Measurements from ENCODE around the gene BBS2. TPM values are rescaled to one million over a fixed set of nuclear protein-coding genes. Genes with fewer than 3 reads are reported as not detected.
A peak's percentile ranks its signal among the peaks of the same experiment; 100 is the strongest.
"Not testable (repeated sequence)": the region's sequence is repeated elsewhere in the genome, so short reads cannot be mapped to it uniquely, and the experiment has no call there.

The BBS2 gene
- total RNA-seq, 1 experiment from 2014 or later: 10.4 TPM

DNA sequence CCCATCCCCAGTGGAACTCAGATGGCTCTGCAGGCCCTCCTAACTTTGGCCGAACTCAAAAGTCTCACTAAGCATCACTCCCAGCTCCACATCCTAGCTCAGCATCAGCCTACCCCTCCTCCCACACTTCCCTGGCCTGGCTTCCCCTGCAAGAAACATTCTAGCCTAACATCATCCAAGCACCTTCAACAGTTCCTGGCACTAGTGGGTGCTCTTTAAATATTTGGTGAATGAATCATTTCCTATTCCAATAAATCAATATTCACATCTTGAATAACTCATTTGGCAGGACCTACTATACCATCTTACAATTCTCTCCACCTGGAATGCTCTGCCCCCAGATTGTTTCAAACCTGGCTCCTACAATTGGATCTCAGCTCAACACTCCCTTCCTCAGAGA, 11.0 kb upstream of the BBS2 start:
- no peak for DNase-seq (ENCODE audit: low spot score)

DNA sequence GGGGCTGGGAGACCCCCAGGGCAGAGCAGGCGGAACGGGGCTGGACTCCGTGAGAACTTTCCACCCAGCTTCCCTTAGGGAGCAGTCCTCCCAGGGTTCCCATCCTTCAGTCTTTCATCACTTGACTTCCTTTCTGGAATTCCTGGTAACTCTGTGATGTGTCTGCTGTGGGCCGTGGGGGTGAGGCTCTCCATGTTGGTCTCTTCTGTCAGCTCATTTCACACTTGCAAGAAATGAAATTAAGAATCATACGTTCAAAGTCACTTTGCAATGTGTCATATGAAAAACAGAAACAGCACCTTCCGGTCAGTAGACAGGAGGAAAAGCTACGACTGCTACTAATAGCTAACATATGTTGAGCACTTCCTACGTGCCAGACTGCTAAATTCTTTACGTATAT, 5.4 kb upstream of the BBS2 start:
- no peak for DNase-seq (ENCODE audit: low spot score)

DNA sequence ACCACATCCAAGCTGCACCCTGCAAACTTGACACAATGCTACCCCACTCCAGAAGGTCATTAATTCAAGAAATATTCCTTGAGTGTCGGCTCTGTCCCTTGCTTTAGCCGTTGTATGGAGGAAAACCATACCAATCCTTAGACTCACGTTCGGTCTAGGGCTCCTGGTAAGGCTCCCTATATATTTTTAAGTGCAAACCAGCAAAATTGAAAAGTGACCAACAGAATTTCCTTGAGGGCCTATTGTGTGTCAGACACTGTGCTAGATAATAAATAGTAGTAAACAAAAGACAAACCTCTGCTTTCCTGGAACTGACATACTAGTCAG, 390 bp upstream of the BBS2 start:
- no peak for DNase-seq (ENCODE audit: low spot score)

DNA sequence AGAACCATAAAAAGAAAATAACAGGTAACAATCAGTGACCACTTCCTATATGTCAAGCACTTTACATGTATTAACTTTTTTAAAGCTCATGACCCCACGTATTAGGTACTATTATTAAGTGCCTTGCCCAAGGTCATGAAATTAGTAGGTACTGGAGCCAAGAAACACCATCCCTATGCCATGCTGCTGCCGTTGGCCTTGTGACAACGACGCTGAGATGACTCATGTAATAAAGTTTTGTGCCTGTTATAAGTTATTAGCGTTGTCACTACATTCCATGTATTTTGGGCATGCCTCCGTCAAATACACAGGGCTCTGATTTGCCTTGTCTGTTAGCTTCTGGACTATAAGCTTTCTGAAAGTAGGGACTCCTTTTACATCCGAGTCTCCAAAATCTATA, 1.4 kb downstream of the BBS2 start:
- no peak for DNase-seq (ENCODE audit: low spot score)

DNA sequence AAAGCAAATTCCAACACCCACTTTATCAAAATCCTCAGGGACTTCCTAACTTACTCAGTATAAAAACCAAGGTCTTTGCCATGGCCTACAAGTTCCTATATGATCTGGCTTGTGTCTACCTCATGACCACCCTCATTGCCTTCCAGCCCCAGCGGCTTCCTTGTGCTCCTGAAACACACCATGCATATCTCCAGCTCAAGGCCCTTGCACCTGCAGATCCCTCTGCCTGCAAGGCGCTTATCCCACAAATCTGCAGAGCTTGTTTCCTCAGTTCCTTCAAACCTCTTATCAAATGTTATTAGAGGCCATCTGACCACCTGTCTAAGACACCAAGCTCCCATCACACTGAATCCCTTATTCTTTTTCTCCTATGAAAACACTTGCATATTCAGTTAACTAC, 2.6 kb downstream of the BBS2 start:
- DNase-seq (ENCODE audit: low spot score): no peak

DNA sequence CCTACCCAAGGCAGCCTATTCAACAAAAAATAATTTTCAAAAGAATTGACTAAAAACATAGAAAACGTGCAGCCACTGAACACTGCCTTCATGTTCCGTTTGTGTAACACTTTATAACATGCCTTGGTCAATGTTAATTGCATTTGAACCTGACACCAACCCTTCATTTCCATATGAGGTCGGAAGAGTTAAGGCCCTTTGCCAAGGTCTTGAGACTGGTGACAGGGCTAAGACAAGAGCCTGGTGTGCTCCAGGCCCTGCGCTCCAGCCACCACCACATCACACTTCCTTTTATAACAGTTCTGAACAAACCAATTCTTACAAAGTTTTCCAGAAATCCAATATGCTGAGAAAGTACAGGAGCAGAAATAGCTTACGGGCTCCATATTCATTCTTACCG, 4.2 kb downstream of the BBS2 start:
- DNase-seq (ENCODE audit: low spot score): no peak

DNA sequence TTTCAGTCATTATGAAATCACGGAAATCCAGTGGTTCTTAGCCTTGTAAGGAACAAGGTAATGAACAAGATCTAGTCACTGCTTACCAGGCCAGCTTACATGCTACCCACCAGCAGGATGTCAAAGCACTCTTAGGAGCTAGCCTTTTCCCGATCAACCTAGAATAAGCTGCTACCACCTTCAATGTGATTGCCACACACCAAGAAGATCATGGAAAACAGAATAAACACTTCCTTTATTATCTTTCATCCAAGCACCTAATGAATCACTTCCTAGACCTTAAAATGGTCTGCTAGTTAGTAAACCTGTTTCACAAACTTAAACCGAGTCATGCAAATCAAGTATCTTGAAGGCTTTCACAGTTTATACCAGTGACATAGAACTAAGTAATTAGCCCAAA, 5.0 kb downstream of the BBS2 start:
- DNase-seq (ENCODE audit: low spot score): no peak

DNA sequence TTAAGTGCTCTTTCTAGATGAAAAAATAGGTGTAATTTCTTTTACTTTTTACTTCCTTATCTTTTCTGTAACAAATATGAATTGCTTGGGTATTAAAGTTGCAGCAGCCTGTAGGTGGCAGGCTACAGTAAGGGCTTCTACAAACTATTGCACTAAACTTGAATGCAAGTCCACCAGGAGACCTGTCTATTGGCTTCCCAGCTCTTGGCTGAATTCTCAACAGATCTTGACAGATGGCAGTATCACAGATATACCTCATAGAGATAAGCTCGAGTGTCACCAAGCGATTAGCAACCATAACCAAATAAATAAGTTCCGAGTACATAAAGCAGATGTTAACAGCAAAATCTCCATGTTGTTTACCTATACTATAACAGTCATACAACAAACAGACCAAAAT, 5.9 kb downstream of the BBS2 start:
- peak; percentile 73 for DNase-seq (ENCODE audit: low spot score)

DNA sequence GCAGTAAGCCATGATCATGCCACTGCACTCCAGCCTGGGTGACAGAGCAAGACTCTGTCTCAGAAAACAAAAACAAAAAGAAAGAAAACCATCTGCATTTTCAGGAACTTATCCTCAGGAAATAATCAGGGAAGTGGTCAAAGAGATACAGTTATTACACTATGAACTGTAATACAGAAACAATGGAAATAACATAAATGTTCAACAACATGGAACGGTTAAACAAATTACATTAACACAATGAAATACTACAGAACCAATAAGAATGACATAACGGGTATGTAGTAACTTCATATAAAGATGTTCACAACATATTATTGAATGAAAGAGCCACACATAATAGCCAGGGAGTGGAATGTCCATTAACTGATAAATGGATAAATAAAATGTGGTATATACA, 6.7 kb downstream of the BBS2 start:
- no peak for DNase-seq (ENCODE audit: low spot score)

DNA sequence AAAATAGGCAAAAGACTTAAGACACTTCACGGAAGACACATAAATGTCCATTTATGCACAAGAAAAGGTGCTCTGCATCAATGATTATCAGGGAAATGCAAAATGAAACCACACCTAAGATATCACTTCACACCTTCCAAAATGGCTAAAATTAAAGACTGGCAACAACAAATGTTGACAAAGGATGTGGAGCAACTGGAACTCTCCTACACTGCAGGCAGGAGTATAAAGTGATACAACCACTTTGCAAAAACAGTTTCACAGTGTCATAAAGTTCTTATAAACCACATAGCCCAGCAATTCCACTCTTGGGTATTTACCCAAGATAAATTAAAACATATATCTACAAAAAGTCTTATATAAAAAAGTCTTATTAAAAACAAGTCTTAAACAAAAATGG, 7.8 kb downstream of the BBS2 start:
- DNase-seq (ENCODE audit: low spot score): no peak

DNA sequence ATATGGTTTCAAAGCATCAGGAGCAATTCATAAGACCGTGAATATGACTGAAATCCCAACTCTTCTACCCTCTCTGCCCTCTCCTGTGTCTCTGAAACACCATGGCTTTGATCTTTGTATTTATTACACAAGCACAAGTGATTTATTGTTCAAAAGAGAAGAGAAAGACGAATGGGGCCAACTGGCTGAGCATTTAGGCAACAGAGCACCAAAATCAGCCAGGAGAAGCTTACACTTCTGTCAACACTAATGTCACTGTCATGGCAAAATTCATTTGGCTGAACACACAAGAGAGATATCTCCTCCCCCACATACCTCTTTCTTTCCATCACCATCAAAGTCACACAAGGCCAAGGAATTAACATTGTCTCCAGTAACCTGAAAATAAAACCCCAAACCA, 9.3 kb downstream of the BBS2 start:
- DNase-seq (ENCODE audit: low spot score): no peak

DNA sequence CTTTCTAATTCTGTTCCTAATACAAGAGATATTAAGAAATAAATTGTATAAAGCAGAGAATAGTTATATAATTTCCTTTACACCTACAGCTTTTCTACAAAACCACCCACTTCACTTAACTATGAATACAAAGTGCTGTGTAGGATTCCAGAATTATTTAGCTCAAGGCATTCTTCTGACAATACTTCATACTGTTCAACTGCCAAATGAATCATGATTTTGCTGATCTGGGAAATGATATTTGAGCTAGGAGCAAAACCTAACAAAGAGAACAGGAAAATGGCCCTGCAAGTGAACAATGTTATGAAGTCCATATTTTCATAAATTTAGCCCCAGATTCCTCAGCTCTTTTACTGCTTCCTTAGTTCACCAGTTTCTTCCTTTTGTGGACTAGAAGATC, 12.9 kb downstream of the BBS2 start:
- DNase-seq (ENCODE audit: low spot score): no peak

DNA sequence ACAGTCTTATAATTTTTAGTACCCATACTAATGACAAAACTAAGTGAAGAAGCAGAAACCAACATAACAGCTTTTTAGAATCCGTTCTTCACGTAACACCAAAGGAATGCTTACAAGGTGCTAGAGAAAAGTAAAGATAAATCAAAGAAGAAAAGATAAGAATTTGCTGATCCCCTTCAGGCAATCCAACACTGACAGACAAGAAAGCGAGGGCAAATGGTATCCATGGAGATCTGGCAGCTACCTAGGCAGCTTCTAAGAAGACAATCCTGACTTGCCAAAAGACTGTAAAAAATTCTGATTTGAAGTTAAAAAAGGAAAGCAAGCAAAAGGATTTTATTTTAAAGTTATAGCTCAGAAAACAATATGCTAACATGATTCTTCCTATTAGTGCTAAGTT, 14.6 kb downstream of the BBS2 start:
- DNase-seq (ENCODE audit: low spot score): no peak

DNA sequence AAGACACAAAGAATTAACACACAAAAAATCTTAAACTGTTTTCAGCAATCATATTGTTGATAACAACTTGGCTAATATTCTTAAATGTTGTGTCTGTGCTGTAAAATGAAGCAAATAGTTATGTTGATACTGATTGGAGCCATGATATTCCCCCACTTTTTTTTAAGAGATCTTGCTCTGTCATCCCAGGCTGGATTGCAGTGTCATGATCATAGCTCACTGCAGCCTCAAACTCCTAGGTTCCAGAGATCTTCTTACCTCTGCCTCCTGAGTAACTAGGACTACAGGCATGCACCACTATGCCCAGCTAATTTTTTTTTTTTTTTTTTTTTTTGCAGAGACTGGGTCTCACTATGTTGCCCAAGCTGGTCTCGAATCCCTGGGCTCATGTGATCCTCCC, 26.0 kb downstream of the BBS2 start:
- DNase-seq (ENCODE audit: low spot score): no peak

DNA sequence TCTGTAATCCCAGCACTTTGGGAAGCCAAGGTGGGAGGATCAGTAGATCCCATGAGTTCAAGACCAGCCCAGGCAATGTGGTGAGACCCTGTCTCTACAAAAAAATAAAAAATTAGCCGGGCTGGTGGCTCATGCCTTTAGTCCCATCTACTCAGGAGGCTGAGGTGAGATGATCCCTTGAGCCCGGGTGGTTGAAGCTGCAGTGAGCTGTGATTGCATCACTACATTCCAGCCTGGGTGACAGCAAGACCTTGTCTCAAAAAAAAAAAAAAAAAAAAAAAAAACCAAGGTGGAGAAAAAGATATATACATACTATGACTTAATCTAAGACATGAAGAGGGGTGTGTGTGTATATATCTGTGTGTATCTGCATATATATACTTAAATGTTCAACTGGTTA, 26.7 kb downstream of the BBS2 start:
- DNase-seq (ENCODE audit: low spot score): no peak

DNA sequence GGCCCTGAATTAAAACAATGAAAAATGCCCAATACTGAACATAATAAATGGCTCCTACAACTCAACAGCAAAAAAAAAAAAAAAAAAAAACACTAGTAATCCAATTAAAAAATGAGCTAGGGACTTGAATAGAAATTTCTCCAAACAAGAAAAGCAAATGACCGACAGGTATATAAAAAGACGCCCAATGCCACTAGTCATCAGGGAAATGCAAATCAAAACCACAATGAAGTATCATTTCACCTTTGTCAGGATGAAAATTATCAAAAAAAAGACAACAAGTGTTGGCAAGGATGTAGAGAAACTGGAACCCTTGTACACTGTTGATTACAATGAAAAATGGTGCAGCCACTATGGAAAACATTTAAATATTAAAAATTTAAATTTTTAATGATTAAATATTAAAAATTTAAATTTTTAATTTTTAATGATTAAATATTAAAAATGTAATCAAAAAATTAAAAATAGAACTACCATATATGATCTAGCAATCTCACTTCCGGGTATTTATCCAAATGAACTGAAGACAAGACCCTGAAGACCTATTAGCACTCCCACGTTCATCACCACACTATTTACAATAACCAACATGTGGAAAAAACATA, 28.1 kb downstream of the BBS2 start:
- DNase-seq (ENCODE audit: low spot score): no peak

DNA sequence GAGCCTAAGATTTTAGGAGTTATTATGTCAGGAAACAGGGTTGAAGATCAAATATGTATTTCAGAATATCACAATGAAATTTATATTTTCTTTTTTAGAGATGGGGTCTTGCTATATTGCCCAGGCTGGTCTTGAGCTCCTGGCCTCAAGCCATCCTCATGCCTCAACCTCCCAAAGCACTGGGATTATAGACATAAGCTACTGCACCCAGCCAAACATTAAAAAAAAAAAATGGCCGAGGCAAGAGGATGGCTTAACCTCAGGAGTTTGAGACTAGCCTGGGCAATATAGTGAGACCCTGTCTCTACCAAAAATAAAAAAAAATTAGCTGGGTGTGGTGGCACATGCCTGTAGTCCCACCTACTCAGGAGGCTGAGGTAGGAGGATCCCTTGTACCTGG, 31.0 kb downstream of the BBS2 start:
- not testable (repeated sequence) for DNase-seq (ENCODE audit: low spot score)

DNA sequence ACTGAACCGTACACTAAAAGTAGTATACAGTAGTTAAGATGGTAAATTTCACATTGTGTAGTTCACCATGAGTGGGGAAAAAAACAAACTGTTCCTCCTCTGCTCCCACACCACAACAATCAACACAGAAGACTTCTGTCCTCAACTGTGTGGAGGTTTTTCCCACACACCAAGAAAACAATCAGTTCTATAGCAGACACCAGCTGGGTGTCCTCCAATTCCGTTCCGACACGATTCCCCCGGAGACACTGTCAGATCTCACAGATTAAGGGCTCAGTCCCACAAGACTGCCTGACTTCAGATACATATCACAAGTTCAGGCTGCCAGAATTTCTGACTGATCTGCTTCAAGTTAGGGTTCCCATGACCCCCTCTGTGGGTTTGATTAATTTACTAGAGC, 31.8 kb downstream of the BBS2 start:
- no peak for DNase-seq (ENCODE audit: low spot score)

DNA sequence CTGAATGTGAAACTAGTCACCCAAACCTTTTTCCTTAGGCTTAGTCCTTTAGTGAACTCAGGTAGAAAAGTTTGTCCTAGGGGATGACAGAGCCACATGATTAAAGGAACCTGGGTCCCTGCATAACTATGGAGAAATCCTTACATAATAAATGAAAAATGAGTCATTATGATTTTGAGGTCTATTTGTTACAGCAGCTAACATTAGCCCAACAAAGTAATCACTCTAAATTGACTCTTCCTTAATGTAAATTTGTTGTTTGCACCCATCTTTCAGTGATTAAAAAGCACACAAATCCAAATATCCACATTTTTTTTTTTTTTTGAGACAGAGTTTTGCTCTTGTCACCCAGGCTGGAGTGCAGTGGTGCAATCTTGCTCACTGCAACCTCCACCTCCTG, 36.4 kb downstream of the BBS2 start:
- DNase-seq (ENCODE audit: low spot score): no peak

DNA sequence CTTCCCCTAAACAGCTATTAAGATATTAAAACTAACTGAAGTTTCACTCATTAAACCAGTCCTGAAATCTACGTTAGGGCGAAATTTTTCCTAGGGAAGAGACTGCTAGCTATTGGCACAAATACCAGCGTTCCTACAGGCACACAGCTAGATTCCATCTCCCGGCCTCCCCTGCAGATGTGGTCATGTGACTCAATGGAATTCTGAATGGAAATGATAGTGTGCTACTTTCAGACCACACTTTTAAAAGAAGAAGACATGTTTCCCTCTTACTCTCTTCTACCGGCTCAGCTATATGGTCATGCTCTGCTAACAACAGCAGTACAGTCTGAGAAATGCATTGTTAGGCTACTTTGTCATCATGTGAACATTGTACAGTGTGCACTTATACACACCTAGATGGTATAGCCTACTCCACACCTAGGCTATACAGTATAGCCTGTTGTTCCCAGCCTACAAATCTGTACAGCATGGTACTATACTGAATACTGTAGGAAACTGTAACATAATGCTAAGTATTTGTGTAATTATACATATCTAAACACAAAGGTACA, 37.1 kb downstream of the BBS2 start:
- DNase-seq (ENCODE audit: low spot score): no peak

DNA sequence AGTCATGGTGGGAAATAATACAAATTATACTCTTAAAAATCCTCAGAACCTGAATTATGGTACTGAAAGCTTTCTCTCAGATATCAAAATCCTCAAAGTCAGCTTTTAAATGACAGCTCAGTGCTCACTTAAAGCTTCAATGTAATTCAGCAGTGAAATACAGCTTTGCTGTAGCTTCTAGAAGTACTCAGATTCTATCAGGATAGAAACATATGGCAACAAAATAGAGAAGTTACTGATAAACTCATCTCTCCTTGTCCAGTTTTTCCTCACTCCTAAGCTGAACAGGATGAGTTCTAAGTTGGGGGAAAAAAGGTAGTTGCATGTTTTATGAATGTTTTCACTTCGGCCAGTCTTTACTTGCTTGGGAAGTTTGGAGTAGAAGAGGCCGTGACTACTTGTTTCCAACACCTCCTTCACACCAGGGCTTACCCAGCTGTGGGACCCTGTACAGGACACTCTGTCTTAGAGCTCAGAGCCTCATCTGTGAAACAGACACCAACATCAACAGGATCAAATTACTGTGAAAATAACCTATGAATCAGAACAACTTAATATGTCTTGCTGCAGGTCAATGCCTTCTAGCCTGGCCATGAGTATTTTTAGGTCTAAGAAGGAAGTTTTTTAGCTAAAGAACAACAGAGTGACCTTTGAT, 38.2 kb downstream of the BBS2 start:
- DNase-seq (ENCODE audit: low spot score): no peak

DNA sequence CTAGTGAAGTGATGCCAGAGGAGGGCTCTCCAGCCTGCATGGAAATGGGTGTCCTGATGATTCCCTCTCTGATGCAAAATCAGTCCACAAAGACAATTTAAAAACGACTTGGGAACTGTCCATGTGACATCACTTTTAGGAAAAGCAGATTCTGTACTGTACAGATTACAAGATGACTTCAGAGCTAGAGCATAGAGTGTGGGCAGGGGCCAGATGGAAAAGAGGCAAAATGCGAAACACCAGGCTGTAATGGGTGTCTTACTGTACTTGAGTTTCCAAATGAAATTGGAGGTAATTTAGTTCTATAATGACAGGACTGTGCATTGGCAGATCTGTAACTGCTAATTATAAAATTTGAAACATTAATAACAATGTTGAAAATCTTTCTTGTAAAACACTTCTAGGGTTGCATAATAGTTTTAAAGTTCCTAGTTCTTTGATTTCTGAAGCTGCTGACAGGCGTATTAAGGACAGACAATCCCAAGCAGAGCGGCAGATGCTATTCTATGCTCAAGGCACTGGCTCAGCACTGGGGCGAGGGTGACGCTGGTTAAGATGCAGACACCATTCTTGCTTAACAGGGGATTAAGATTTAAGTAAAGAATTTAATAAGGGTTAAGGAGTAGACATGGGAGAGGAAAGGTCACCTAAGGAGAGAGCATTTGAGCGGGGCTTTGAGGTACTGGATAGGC, 38.9 kb downstream of the BBS2 start:
- no peak for DNase-seq (ENCODE audit: low spot score)

DNA sequence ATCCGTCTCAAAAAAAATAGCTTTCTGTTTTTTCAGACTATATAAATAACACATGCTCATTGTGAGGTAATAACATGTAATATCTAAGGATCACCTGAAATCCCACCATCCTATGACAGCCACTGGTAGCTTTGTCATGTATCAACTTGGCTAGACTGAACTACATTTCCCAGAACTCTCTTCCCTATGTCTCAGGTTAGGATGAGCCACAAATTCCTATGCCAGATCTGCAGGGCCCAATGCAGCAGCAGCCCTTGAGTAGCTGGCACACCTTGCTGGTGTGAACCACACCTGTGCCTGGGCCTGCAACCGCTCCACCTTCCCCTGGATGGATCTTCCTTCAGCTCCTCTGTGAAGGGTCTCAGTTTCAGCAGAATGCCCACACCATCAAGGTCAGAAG, 40.4 kb downstream of the BBS2 start:
- DNase-seq (ENCODE audit: low spot score): no peak

Measured in HT-29 (cell line).